ENCODE data around the gene ALOXE3. TPM values are rescaled to one million over a fixed set of nuclear protein-coding genes. Genes with fewer than 3 reads are reported as not detected.

The ALOXE3 gene
- polyA plus RNA-seq, 2 donors = 0.43 to 1.7 TPM

GRCh38 chr17:8048736-8049135 lies 69.6 kb downstream of the ALOXE3 start:
- Histone ChIP-seq H3K27ac (ENCODE audit: low read depth in 2 of 2, low read length in 1 of 2) (no peak overlapping the region), H3K4me1 (ENCODE audit: control insufficient read depth in 2 of 2, insufficient read depth in 2 of 2, low read length in 1 of 2) (peaks cover 0 to 2% of the 10 kb centered on the region in 2 donors), H3K4me3 (ENCODE audit: low read depth in 1 of 2, low read length in 2 of 2) (no peak overlapping the region), H3K27me3 (ENCODE audit: control insufficient read depth in 1 of 2, insufficient read depth in 2 of 2, low read length in 2 of 2) (no peaks in the 10 kb centered on the region), H3K9me3 (ENCODE audit: control insufficient read depth in 2 of 2, insufficient read depth in 1 of 2, low read depth in 1 of 2, low read length in 1 of 2) (no peaks in the 10 kb centered on the region), H3K36me3 (ENCODE audit: control insufficient read depth in 2 of 2, insufficient read depth in 2 of 2, low read length in 1 of 2) (peaks cover 0 to 2% of the 10 kb centered on the region in 2 donors)
- 84 to 90% methylated on average over 8 of the region's 8 CpGs for WGBS, 2 donors

- 91 to 93% methylated on average over 12 of the region's 12 CpGs for WGBS, 2 donors
- H3K36me3 ChIP-seq (ENCODE audit: control insufficient read depth in 2 of 2, insufficient read depth in 2 of 2, low read length in 1 of 2) = peaks cover 0 to 5% of the 10 kb centered on the region in 2 donors
- H3K27ac ChIP-seq (ENCODE audit: low read depth in 2 of 2, low read length in 1 of 2) = no peak overlapping the region
- H3K27me3 ChIP-seq (ENCODE audit: control insufficient read depth in 1 of 2, insufficient read depth in 2 of 2, low read length in 2 of 2) = no peaks in the 10 kb centered on the region
- H3K4me1 ChIP-seq (ENCODE audit: control insufficient read depth in 2 of 2, insufficient read depth in 2 of 2, low read length in 1 of 2) = peaks cover 0 to 2% of the 10 kb centered on the region in 2 donors
- H3K9me3 ChIP-seq (ENCODE audit: control insufficient read depth in 2 of 2, insufficient read depth in 1 of 2, low read depth in 1 of 2, low read length in 1 of 2) = no peaks in the 10 kb centered on the region
- H3K4me3 ChIP-seq (ENCODE audit: low read depth in 1 of 2, low read length in 2 of 2) = no peak overlapping the region
Observed at GRCh38 chr17:8048236-8048635, 70.1 kb downstream of the ALOXE3 start.

GRCh38 chr17:8047769-8048110 lies 70.6 kb downstream of the ALOXE3 start:
- Histone ChIP-seq H3K9me3 (ENCODE audit: control insufficient read depth in 2 of 2, insufficient read depth in 1 of 2, low read depth in 1 of 2, low read length in 1 of 2) (no peaks in the 10 kb centered on the region), H3K36me3 (ENCODE audit: control insufficient read depth in 2 of 2, insufficient read depth in 2 of 2, low read length in 1 of 2) (peaks cover 0 to 6% of the 10 kb centered on the region in 2 donors), H3K4me3 (ENCODE audit: low read depth in 1 of 2, low read length in 2 of 2) (no peak overlapping the region), H3K27me3 (ENCODE audit: control insufficient read depth in 1 of 2, insufficient read depth in 2 of 2, low read length in 2 of 2) (no peaks in the 10 kb centered on the region), H3K27ac (ENCODE audit: low read depth in 2 of 2, low read length in 1 of 2) (no peak overlapping the region), H3K4me1 (ENCODE audit: control insufficient read depth in 2 of 2, insufficient read depth in 2 of 2, low read length in 1 of 2) (peaks cover 0 to 2% of the 10 kb centered on the region in 2 donors)
- WGBS, 2 donors = 91% methylated on average over 4 of the region's 4 CpGs

- H3K9me3 ChIP-seq (ENCODE audit: control insufficient read depth in 2 of 2, insufficient read depth in 1 of 2, low read depth in 1 of 2, low read length in 1 of 2) = no peaks in the 10 kb centered on the region
- H3K4me1 ChIP-seq (ENCODE audit: control insufficient read depth in 2 of 2, insufficient read depth in 2 of 2, low read length in 1 of 2) = peaks cover 0 to 2% of the 10 kb centered on the region in 2 donors
- no peaks in the 10 kb centered on the region for H3K27me3 ChIP-seq (ENCODE audit: control insufficient read depth in 1 of 2, insufficient read depth in 2 of 2, low read length in 2 of 2)
- peaks cover 0 to 6% of the 10 kb centered on the region in 2 donors for H3K36me3 ChIP-seq (ENCODE audit: control insufficient read depth in 2 of 2, insufficient read depth in 2 of 2, low read length in 1 of 2)
- H3K4me3 ChIP-seq (ENCODE audit: low read depth in 1 of 2, low read length in 2 of 2) = no peak overlapping the region
- WGBS, 2 donors = 85 to 86% methylated on average over 20 to 24 of the region's 24 CpGs
- H3K27ac ChIP-seq (ENCODE audit: low read depth in 2 of 2, low read length in 1 of 2) = no peak overlapping the region
Observed at GRCh38 chr17:8046929-8047768, 71.2 kb downstream of the ALOXE3 start.

GRCh38 chr17:8046306-8046928 lies 71.9 kb downstream of the ALOXE3 start:
- Histone ChIP-seq H3K36me3 (ENCODE audit: control insufficient read depth in 2 of 2, insufficient read depth in 2 of 2, low read length in 1 of 2) (peaks cover 0 to 6% of the 10 kb centered on the region in 2 donors), H3K9me3 (ENCODE audit: control insufficient read depth in 2 of 2, insufficient read depth in 1 of 2, low read depth in 1 of 2, low read length in 1 of 2) (no peaks in the 10 kb centered on the region), H3K4me1 (ENCODE audit: control insufficient read depth in 2 of 2, insufficient read depth in 2 of 2, low read length in 1 of 2) (peaks cover 0 to 2% of the 10 kb centered on the region in 2 donors), H3K4me3 (ENCODE audit: low read depth in 1 of 2, low read length in 2 of 2) (no peak overlapping the region), H3K27me3 (ENCODE audit: control insufficient read depth in 1 of 2, insufficient read depth in 2 of 2, low read length in 2 of 2) (no peaks in the 10 kb centered on the region), H3K27ac (ENCODE audit: low read depth in 2 of 2, low read length in 1 of 2) (no peak overlapping the region)
- WGBS, 2 donors = 82 to 83% methylated on average over 11 of the region's 11 CpGs

Other genes starting within 250 kb of the ALOXE3 start
- gene CHD3, start 229.7 kb downstream of the ALOXE3 start, polyA plus RNA-seq = 10 to 100 TPM; 37.2 to 78.7 TPM
- gene RNF227, start 202.2 kb downstream of the ALOXE3 start, polyA plus RNA-seq = 1 to 10 TPM; 3.5 to 4.3 TPM
- 1 to 10 TPM; 1.3 to 2.3 TPM for gene KCNAB3, start 188.7 kb downstream of the ALOXE3 start, polyA plus RNA-seq
- 100 to 1,000 TPM in 1 of 2 donors, 10 to 100 TPM in 1; 95.9 to 125 TPM for gene TRAPPC1, start 186.6 kb downstream of the ALOXE3 start, polyA plus RNA-seq
- 10 to 100 TPM; 18.0 to 29.5 TPM for gene CNTROB, start 186.3 kb downstream of the ALOXE3 start, polyA plus RNA-seq
- gene GUCY2D, start 115.9 kb downstream of the ALOXE3 start, polyA plus RNA-seq = under 1 TPM; 0.19 to 0.59 TPM
- 10 to 100 TPM; 22.8 to 24.7 TPM for gene ALOX15B, start 79.5 kb downstream of the ALOXE3 start, polyA plus RNA-seq
- gene ALOX12B, start 30.8 kb downstream of the ALOXE3 start, polyA plus RNA-seq = 1 to 10 TPM; 2.4 to 5.2 TPM
- gene HES7, start 5.6 kb upstream of the ALOXE3 start, polyA plus RNA-seq = under 1 TPM; 0.15 to 0.24 TPM
- gene PER1, start 33.9 kb upstream of the ALOXE3 start, polyA plus RNA-seq = 10 to 100 TPM; 44.7 to 85.2 TPM
- gene VAMP2, start 44.4 kb upstream of the ALOXE3 start, polyA plus RNA-seq = 10 to 100 TPM; 21.9 to 22.4 TPM
- gene TMEM107, start 57.9 kb upstream of the ALOXE3 start, polyA plus RNA-seq = 1 to 10 TPM; 5.6 to 8.9 TPM
- gene BORCS6, start 71.7 kb upstream of the ALOXE3 start, polyA plus RNA-seq = 1 to 10 TPM; 3.3 to 8.2 TPM
- gene AURKB, start 92.1 kb upstream of the ALOXE3 start, polyA plus RNA-seq = 10 to 100 TPM; 25.3 to 28.3 TPM
- gene CTC1, start 129.5 kb upstream of the ALOXE3 start, polyA plus RNA-seq = 10 to 100 TPM in 1 of 2 donors, 1 to 10 TPM in 1; 7.3 to 20.5 TPM
- 10 to 100 TPM in 1 of 2 donors, 1 to 10 TPM in 1; 8.1 to 16.2 TPM for gene PFAS, start 130.8 kb upstream of the ALOXE3 start, polyA plus RNA-seq
- gene RANGRF, start 170.2 kb upstream of the ALOXE3 start, polyA plus RNA-seq = 10 to 100 TPM in 1 of 2 donors, 1 to 10 TPM in 1; 9.9 to 17.8 TPM
- gene SLC25A35, start 176.9 kb upstream of the ALOXE3 start, polyA plus RNA-seq = 1 to 10 TPM; 2.7 to 6.6 TPM
- gene ARHGEF15, start 191.7 kb upstream of the ALOXE3 start, polyA plus RNA-seq = 1 to 10 TPM; 3.6 to 4.4 TPM
- under 1 TPM; 0.27 to 0.41 TPM for gene ODF4, start 221.3 kb upstream of the ALOXE3 start, polyA plus RNA-seq

Data from esophagus (tissue), 2 donors.